Karpas-422 (cell line): Measurements from ENCODE around the gene RAB5B. TPM values are rescaled to one million over a fixed set of nuclear protein-coding genes. Genes with fewer than 3 reads are reported as not detected.
"Not testable (repeated sequence)": the region's sequence is repeated elsewhere in the genome, so short reads cannot be mapped to it uniquely, and the experiment has no call there.

Experiments
- DNase-seq: peaks from one replicate; pipeline ENCODE4 v3.0.0-alpha.2; 2015
- H2AFZ ChIP-seq: fragments of 200-600 bp; sonication (generic); 2 replicates; pipeline ENCODE4 v1.6.1; 2014; ENCODE audit warnings: antibody characterized with exemption, low read length, mixed read lengths
- H3K27ac ChIP-seq: fragments of 200-600 bp; sonication (generic); 2 replicates; pipeline ENCODE4 v1.5.1; 2014; ENCODE audit warnings: mild to moderate bottlenecking, low read length, moderate library complexity
- H3K27me3 ChIP-seq: fragments of 200-600 bp; sonication (generic); 2 replicates; pipeline ENCODE4 v1.6.1; 2014; ENCODE audit warnings: low read length, mixed read lengths
- H3K36me3 ChIP-seq: fragments of 200-600 bp; sonication (generic); 2 replicates; pipeline ENCODE4 v1.6.1; 2014; ENCODE audit warnings: low read length, mixed read lengths; ENCODE audit not compliant: insufficient read depth
- H3K4me1 ChIP-seq: fragments of 200-600 bp; sonication (generic); 2 replicates; pipeline ENCODE4 v1.6.1; 2014; ENCODE audit warnings: mild to moderate bottlenecking, low read length, mixed read lengths
- H3K4me2 ChIP-seq: fragments of 200-600 bp; sonication (generic); 2 replicates; pipeline ENCODE4 v1.6.1; 2014; ENCODE audit warnings: low read length, low read depth, mild to moderate bottlenecking; ENCODE audit not compliant: poor library complexity, severe bottlenecking
- H3K4me3 ChIP-seq: fragments of 200-600 bp; sonication (generic); 2 replicates; pipeline ENCODE4 v1.5.1; 2014; ENCODE audit warnings: mild to moderate bottlenecking, antibody characterized with exemption, low read length, mixed read lengths
- H3K79me2 ChIP-seq: fragments of 200-600 bp; sonication (generic); 2 replicates; pipeline ENCODE4 v1.6.1; 2014; ENCODE audit warnings: mild to moderate bottlenecking, low read length, mixed read lengths
- H3K9ac ChIP-seq: fragments of 200-600 bp; sonication (generic); 2 replicates; pipeline ENCODE4 v1.6.0; 2014; ENCODE audit warnings: low read length
- H3K9me2 ChIP-seq: fragments of 200-600 bp; sonication (generic), shearing (Covaris generic); replicated peaks from 2 replicates; pipeline ENCODE4 v1.6.0; 2014; ENCODE audit warnings: mild to moderate bottlenecking, low read length, moderate library complexity; ENCODE audit not compliant: insufficient read depth
- H3K9me3 ChIP-seq: fragments of 300-700, 200-600 bp; sonication (generic); 2 replicates; pipeline ENCODE4 v1.6.1; 2014; ENCODE audit warnings: low read length, mixed read lengths
- H4K20me1 ChIP-seq: fragments of 200-600 bp; sonication (generic); 2 replicates; pipeline ENCODE4 v1.6.1; 2014; ENCODE audit warnings: mild to moderate bottlenecking, antibody characterized with exemption, low read length, low read depth; ENCODE audit not compliant: insufficient read depth
- total RNA-seq: library from RNA; depleted of rRNA; stranded (reverse); fragments of >200 nt; shearing (Covaris generic); gene quantifications from 2 replicates; pipeline ENCODE4 v1.2.3, GENCODE V29; 2014; ENCODE audit warnings: low replicate concordance

RAB5B gene
- total RNA-seq, 1 experiment from 2014 or later = 62.4 TPM

DNA sequence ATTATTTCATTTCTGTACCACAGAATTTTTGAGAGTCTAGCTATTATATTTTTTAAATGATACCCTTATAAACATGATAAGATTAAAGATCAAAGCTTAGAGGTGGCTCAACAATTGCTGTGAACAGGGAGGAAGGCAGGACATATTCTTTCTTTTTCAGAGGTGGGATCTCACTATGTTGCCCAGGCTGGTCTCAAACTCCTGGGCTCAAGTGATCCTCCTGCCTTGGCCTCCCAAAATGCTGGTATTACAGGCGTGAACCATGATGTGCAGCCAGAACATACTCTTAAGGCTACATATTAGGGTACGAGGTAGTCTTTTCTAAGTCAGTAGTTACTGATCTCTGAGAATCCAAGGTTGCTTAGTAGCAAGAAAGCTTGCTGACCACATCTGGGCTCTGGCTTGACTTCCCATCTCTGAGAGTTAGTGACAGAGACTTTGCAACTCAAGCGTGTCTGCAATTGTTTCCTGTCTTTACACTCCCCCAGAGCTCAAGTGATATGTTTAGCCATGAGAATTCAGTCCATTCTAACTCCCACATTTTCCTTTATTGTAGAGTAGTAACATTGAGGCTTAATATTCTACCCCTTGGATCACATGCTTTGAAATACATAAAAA is 8.6 kb downstream of the RAB5B start:
- Histone ChIP-seq H3K79me2 (peaks cover 16% of the 10 kb centered on the region), H3K4me1 (peaks cover 25% of the 10 kb centered on the region), H3K9me3 (no peaks in the 10 kb centered on the region), H3K27me3 (no peaks in the 10 kb centered on the region), H3K9ac (no peak overlapping the region), H3K27ac (peak overlapping the region; percentile 58), H3K4me2 (no peak overlapping the region), H4K20me1 (no peaks in the 10 kb centered on the region), H2AFZ (no peak overlapping the region), H3K36me3 (no peaks in the 10 kb centered on the region; the same call in 1 of the 2 replicates), H3K4me3 (no peak overlapping the region), H3K9me2 (no peaks in the 10 kb centered on the region)
- DNase-seq = no peak

DNA sequence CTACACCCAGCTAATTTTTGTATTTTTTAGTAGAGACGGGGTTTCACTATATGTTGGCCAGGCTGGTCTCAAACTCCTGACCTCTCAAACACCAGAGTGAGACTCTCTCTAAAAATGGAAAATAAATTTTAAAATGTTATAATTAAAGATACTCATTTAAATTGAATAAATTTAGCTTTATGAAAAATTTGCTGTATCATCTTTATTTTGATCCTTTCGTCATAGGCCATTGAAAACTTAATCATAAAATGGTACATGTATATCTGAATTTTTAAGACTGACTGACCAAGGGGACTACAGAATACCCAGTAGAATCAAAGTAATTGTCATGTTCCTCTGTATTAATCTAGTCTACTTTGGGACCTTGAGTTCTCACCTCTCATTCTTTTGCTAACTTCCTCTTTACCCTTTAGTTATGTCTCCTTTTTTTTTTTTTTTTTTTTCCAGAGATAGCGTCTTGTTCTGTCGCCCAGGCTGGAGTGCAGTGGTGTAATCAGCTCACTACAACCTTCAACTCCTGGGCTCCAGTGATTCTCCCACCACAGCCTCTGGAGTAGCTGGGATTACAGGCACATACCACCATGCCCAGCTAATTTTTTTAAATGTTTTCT is 9.5 kb downstream of the RAB5B start:
- Histone ChIP-seq H3K9me3 (no peaks in the 10 kb centered on the region), H4K20me1 (no peaks in the 10 kb centered on the region), H3K36me3 (no peaks in the 10 kb centered on the region; the same call in 1 of the 2 replicates), H3K9me2 (no peaks in the 10 kb centered on the region), H2AFZ (no peak overlapping the region), H3K9ac (no peak overlapping the region), H3K4me3 (no peak overlapping the region), H3K4me2 (no peak overlapping the region), H3K4me1 (peaks cover 25% of the 10 kb centered on the region), H3K79me2 (peaks cover 11% of the 10 kb centered on the region), H3K27ac (peak overlapping the region; percentile 58), H3K27me3 (no peaks in the 10 kb centered on the region)
- peak; percentile 57 for DNase-seq

DNA sequence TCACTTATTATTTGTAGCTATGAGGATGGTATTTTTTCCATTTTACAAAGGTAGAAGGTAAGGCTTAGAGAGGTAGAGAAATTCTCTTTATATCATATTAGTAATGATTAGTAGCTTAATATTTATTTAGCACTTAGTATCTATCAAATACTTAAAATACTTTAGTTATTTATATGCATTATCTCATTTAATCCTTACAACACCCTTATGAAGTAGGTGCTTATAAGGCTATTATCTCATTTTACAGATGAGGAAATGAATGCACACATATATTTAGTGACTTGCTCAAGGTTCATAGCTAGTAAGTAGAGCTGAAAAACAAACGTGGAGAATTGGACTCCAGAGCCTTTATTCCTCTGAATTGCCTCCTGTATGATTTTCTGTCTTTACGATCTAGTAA is 11.0 kb downstream of the RAB5B start:
- no peaks in the 10 kb centered on the region for H3K9me2 ChIP-seq

GRCh38 chr12:55985341-55985740 is 11.5 kb downstream of the RAB5B start:
- no peaks in the 10 kb centered on the region for H3K27me3 ChIP-seq
- H3K9ac ChIP-seq = no peak overlapping the region
- H3K36me3 ChIP-seq = no peaks in the 10 kb centered on the region; the same call in 1 of the 2 replicates
- H3K27ac ChIP-seq = peak overlapping the region; percentile 32
- no peaks in the 10 kb centered on the region for H3K9me3 ChIP-seq
- no peak overlapping the region for H3K4me3 ChIP-seq
- no peak overlapping the region for H2AFZ ChIP-seq
- no peak for DNase-seq
- H3K4me1 ChIP-seq = peaks cover 25% of the 10 kb centered on the region
- no peaks in the 10 kb centered on the region for H4K20me1 ChIP-seq
- peaks cover 7% of the 10 kb centered on the region; the same call in 1 of the 2 replicates for H3K79me2 ChIP-seq
- no peaks in the 10 kb centered on the region for H3K9me2 ChIP-seq
- H3K4me2 ChIP-seq = no peak overlapping the region

More for the DNA sequence above, 11.0 kb downstream of the RAB5B start:
- Histone ChIP-seq H3K4me2 (no peak overlapping the region), H3K27ac (peak overlapping the region; percentile 32), H3K9ac (no peak overlapping the region), H3K79me2 (peaks cover 7% of the 10 kb centered on the region; the same call in 1 of the 2 replicates), H3K9me3 (no peaks in the 10 kb centered on the region), H3K27me3 (no peaks in the 10 kb centered on the region), H4K20me1 (no peaks in the 10 kb centered on the region), H3K36me3 (no peaks in the 10 kb centered on the region; the same call in 1 of the 2 replicates), H2AFZ (no peak overlapping the region), H3K4me3 (no peak overlapping the region), H3K4me1 (peaks cover 25% of the 10 kb centered on the region)
- no peak for DNase-seq

DNA sequence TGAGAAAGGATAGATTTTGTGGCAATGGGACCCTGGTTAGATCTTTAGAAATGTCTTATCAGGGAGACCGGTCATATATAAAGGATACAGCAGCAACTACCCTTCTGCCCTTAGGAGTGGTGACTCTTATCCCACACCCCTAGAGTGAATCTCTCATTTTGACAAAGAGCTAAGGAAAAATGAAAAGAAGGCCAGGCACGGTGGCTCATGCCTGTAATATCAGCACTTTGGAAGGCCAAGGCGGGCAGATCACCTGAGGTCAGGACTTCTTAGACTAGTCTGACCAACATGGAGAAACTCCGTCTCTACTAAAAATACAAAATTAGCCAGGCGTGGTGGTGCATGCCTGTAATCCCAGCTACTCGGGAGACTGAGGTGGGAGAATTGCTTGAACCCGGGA is 12.1 kb downstream of the RAB5B start:
- not testable (repeated sequence) for H3K27me3 ChIP-seq, H3K79me2 ChIP-seq, H3K27ac ChIP-seq, H3K36me3 ChIP-seq, H3K9me2 ChIP-seq, H3K9me3 ChIP-seq, H3K4me2 ChIP-seq, H4K20me1 ChIP-seq, H3K4me3 ChIP-seq, DNase-seq, H2AFZ ChIP-seq, H3K9ac ChIP-seq
- H3K4me1 ChIP-seq = peaks cover 25% of the 10 kb centered on the region

DNA sequence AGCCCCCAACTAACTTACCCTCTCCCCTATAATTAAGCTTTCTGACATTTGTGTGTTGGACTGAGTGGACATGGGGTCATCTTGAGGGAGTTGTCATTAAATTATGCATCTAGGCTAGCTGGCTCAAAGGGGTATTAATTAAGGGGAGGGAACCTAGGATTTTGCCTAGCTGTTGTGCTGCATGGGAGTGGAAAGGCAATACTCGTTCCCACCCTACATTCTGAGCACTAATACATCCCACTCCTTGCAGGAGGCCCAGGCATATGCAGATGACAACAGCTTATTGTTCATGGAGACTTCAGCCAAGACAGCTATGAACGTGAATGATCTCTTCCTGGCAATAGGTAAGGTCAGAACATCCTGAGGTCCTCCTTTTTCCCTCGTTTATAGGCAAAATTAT is 17.2 kb downstream of the RAB5B start:
- Histone ChIP-seq H3K4me2 (no peak overlapping the region), H3K9me2 (no peaks in the 10 kb centered on the region), H3K27ac (no peak overlapping the region), H3K27me3 (no peaks in the 10 kb centered on the region), H4K20me1 (no peaks in the 10 kb centered on the region), H3K79me2 (no peaks in the 10 kb centered on the region), H3K4me3 (no peak overlapping the region), H3K9ac (no peak overlapping the region), H3K4me1 (no peaks in the 10 kb centered on the region), H2AFZ (no peak overlapping the region), H3K9me3 (no peaks in the 10 kb centered on the region), H3K36me3 (peaks cover 9% of the 10 kb centered on the region; the same call in 1 of the 2 replicates)
- no peak for DNase-seq

DNA sequence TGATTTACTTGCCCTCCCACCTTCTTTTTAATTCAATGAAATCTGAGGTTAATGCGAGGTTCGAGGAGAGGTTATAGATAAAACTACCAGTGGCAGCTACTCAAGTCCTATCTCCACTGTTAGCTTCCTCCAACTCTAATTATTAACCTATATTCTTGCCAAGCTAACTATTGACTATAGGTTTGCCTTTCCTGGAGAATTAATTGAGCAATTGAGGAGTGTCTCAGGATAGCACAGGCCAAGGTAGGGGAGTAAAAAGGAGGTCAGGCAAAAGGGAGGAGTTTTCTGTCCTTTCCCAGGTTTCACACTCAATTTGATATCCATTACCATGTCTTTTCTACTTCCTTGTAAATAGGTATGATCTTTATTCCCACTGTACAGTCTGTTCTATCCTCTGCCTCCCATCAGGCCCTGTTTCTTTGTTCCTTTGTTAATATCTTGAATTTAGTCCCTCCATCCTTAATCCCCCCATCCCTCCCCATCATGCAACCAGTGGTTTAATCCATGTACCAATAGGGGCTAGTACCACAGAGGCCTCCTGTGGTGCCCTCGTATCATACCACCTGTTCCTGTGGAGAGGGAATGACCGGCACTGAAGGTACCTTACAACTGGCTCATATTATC is 19.5 kb downstream of the RAB5B start:
- Histone ChIP-seq H2AFZ (no peak overlapping the region), H4K20me1 (no peaks in the 10 kb centered on the region), H3K9me2 (no peaks in the 10 kb centered on the region), H3K36me3 (peaks cover 9% of the 10 kb centered on the region; the same call in 1 of the 2 replicates), H3K9ac (no peak overlapping the region), H3K9me3 (no peaks in the 10 kb centered on the region), H3K79me2 (no peaks in the 10 kb centered on the region), H3K27ac (no peak overlapping the region), H3K4me1 (no peaks in the 10 kb centered on the region), H3K4me2 (no peak overlapping the region), H3K4me3 (no peak overlapping the region), H3K27me3 (no peaks in the 10 kb centered on the region)
- DNase-seq = no peak

GRCh38 chr12:55995366-55995765 is 21.5 kb downstream of the RAB5B start:
- H3K4me2 ChIP-seq = no peak overlapping the region
- no peaks in the 10 kb centered on the region for H3K4me1 ChIP-seq
- peaks cover 9% of the 10 kb centered on the region; the same call in 1 of the 2 replicates for H3K36me3 ChIP-seq
- no peaks in the 10 kb centered on the region for H3K9me2 ChIP-seq
- DNase-seq = no peak
- H4K20me1 ChIP-seq = no peaks in the 10 kb centered on the region
- H3K27me3 ChIP-seq = no peaks in the 10 kb centered on the region
- no peak overlapping the region for H3K9ac ChIP-seq
- no peak overlapping the region for H3K27ac ChIP-seq
- H3K9me3 ChIP-seq = no peaks in the 10 kb centered on the region
- H3K4me3 ChIP-seq = no peak overlapping the region
- no peak overlapping the region for H2AFZ ChIP-seq
- H3K79me2 ChIP-seq = no peaks in the 10 kb centered on the region
